HG03575 (cell line): Measurements from ENCODE around the gene EOMES.
"Not testable (repeated sequence)": the region's sequence is repeated elsewhere in the genome, so short reads cannot be mapped to it uniquely, and the experiment has no call there.

ENCODE experiments used
- ATAC-seq: cut with Tn5 transposase; IDR thresholded peaks from one replicate; pipeline ENCODE4 v1.9.1; 2021; ENCODE audit not compliant: unreplicated experiment, insufficient number of reproducible peaks, low FRiP score; ENCODE audit errors: extremely low read depth

Gene EOMES

GRCh38 chr3:27721717-27722564 lies at the start of gene EOMES:
TSS of gene EOMES (minus strand) at chr3:27722323. CDS start at chr3:27722294, 29 bp downstream.
- ATAC-seq: no peak

GRCh38 chr3:27770384-27770783 lies 48.3 kb upstream of the EOMES start:
- not testable (repeated sequence) for ATAC-seq

GRCh38 chr3:27767000-27767399 lies 44.9 kb upstream of the EOMES start:
- no peak for ATAC-seq

- ATAC-seq: no peak
These were observed 36.0 kb upstream of the EOMES start for GRCh38 chr3:27758083-27758482.

- ATAC-seq: no peak
These were observed 34.8 kb upstream of the EOMES start for GRCh38 chr3:27756877-27757276.

GRCh38 chr3:27752926-27753325 lies 30.8 kb upstream of the EOMES start:
- ATAC-seq: no peak

GRCh38 chr3:27749643-27750042 lies 27.5 kb upstream of the EOMES start:
- no peak for ATAC-seq

GRCh38 chr3:27746838-27747237 lies 24.7 kb upstream of the EOMES start:
- no peak for ATAC-seq

GRCh38 chr3:27740854-27741253 lies 18.7 kb upstream of the EOMES start:
- ATAC-seq: no peak

GRCh38 chr3:27737091-27737490 lies 15.0 kb upstream of the EOMES start:
- ATAC-seq: no peak

- no peak for ATAC-seq
These were observed 8.9 kb upstream of the EOMES start for GRCh38 chr3:27730774-27731659.

GRCh38 chr3:27729748-27730611 lies 7.9 kb upstream of the EOMES start:
- no peak for ATAC-seq

- ATAC-seq: no peak
These were observed 7.2 kb upstream of the EOMES start for GRCh38 chr3:27729325-27729724.

- ATAC-seq: no peak
These were observed 6.3 kb upstream of the EOMES start for GRCh38 chr3:27728195-27729087.

GRCh38 chr3:27726240-27726639 lies 4.1 kb upstream of the EOMES start:
- no peak for ATAC-seq

GRCh38 chr3:27724459-27725197 lies 2.5 kb upstream of the EOMES start:
- no peak for ATAC-seq

GRCh38 chr3:27723815-27724458 lies 1.8 kb upstream of the EOMES start:
- ATAC-seq: no peak
